ENCODE measurements around the gene AUTS2.

The AUTS2 gene

DNA sequence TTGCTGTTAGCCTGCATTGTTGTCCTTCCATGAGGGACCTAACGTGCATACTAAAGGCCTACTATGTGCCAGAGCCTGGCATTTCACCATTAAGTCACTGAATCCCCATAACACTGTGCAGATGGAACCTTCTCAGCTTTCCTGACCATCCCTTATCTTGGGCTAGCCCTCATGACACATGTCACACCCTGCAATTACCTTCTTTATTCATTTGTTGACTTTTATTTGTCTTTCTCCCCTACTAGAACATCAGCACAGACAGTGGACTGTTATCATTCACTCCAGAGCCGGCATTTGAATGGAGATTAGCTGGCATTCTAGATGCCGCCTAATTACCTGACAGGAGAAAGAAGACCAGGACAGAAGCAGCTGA, 1062.5 kb downstream of the AUTS2 start:
- DNase-seq = no peak

DNA sequence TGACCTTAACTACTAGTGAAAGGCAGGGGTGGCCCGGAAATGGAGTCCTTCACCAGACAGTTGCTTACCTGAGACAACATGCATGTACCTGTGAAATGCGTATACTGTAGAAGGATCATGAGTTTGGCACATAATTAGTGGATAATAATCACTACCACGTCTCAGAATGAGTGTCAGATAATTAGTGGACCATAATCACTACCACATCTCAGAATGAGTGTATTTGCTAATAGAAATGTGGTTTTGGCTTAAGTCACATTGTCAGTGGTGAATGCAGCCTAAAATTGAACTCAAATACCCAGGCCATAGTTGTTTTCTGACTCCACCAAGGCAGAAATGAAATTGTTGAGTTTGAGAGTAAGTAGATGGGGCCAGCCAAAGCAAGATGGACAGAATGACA, 1065.4 kb downstream of the AUTS2 start:
- DNase-seq = no peak

DNA sequence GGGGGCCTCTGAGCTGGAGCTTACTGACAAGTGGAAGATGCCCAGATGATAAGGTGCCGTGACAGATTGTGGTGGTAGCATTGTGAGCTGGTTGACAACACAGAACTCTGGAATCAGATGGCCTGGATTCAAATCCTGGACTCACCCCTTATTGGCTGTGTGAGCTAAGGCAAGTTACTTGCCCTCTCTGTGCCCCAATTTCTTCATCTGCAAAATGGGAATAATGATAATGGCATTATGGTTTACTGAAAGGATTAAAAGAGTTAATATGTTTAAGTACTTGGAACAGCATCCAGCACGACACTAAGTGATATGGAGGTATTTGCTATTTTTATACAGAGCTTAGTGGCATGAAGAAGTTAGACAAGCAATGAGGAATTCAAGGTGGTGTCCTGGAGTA, 1067.7 kb downstream of the AUTS2 start:
- DNase-seq = no peak

DNA sequence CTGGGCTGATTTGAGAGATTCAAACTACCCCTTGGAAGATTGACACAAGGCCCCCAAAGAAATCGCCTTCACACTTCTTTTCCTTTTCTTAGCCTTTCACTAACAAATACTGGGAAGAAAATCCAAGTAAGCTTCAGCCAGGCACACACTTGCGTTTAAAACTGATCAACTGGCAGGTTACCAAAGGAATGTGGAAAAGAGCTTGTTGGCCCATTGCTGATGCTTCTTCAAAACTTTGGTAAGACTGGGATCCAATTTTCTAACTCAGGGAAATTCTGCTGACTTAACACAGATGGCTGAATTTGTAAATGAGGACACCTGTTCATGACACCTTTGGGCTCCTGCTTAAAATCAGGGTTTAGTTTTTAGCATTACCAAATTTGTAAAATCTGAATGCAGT, 1069.1 kb downstream of the AUTS2 start:
- DNase-seq = no peak

DNA sequence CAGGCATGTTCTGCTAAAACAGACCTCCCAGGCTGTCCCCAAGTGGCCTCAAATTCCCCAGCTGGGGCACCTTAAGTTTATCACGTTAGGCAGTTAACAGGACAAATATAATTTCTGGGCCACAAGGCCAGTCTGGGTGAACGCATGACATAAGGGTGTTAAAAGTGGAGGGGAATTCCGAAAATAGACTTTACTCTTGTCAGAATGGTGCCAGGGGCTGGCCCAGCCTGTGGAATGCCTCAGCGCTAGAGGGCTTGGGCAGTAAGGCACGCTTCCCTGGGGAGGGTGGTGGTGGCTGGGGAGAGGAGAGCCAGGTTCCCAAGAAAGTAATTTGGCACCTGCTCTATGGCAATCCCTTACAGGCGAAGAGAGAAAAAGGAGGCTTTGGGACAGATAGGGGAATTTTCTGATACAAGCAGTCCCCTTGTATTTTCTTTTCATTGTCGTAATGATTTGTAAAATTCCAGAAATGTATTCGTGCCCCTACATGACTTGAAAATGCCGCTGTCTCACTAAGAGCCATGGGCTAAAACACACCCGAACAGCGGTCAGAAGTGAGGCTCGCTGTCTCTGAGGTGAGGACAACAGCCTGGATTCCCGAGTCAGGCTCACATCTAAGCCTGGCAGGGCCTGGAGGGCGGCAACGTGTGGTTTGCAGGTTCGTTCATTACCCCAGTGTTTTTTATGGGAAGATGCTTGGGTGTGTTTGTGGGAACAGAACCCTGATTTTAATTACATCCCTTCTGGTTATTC, 1070.5 kb downstream of the AUTS2 start:
- no peak for DNase-seq

DNA sequence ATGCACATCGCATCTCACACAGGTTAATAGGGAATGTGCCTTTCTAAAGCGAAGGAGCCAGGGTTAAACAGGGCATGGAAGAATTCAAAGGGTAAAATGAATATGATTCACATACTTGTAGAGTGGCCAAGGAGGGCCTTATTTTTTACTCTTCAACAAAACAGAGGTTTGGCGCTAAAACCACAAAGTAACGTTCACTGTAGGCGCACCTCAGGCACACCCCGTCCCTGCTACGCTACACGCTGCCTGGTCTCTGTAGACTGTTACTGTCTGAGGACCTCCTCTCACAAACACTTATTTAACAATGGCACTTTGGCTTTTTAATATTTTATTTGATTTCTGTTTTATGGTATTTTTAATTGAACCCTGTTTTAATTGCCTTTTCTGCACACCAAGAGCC, 1071.6 kb downstream of the AUTS2 start:
- DNase-seq = no peak

DNA sequence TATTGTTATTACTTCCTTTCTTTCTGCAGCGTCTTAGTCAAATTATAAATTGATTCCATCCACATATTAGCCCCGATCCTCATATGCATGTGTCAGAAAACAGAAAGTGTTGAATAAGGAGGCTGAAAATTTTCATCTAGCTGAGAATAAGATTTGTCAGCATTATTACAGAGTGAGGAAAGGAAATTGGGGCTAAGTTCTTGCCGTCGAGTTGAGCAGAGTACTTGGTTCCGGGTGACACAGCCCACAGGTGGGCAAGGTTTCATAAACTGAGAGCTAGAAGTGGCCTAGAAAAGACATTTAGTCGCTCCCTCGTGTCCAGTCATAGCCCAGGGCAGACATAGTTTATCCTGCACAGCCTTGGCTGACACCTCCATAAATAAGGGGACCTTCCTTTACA, 1072.0 kb downstream of the AUTS2 start:
- no peak for DNase-seq

DNA sequence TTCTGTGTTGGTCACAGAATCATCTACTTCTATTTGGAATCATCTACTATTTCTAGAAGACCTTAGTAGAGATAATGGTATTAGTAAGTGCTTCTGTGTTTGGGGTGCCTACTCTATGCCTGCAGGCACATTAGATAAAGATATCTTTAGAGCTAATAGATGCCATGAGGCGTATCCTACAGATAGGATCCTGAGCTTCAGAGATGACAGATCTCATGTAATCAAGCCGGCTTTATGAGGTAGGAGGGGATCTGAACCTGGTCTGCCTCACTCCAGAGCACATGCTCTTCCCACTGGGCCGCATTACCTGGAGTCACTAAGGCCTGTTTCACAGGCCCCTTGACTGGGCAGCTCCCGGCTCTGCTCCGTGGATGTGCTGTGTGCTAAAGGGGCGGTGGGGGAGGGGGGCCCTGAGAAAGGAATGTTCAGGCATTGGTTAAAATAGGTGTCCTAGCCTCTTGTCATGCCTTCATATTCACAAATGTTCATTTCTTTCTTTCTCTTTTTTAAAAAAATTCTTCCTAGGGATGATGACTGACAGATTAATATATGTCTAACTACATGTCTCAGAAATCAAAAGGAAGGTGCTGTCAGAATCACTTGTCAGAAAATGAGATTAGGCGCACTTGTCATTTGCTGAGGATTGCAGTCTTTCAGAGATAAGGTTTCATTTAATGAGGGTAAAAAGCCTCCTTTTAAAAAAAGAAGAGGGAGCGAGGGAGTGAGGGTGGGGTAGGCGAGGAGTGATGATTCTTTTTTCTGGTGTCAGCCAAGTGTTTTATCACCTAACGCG, 1075.7 kb downstream of the AUTS2 start:
- no peak for DNase-seq

DNA sequence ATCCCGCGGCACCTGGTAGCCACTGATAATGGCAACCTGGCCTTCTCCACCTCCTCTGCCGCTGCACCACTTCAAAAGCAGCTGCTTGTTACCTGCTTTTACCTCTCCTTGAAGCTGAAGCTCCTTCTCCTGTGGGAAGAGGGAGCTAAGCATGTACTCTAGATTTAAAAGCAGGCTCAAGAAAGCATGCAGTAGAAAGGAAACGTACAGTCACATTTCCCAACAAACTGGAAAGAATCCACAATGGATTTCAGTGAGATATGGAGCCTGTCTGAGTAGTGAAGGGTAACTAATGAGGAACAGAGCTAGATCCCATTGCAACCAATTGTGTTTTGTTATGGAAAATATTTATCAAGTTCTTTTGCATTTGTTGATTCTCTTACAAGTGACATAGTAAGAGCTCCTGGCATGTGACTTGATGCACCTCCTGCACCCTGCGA, 1076.3 kb downstream of the AUTS2 start:
- no peak for DNase-seq

DNA sequence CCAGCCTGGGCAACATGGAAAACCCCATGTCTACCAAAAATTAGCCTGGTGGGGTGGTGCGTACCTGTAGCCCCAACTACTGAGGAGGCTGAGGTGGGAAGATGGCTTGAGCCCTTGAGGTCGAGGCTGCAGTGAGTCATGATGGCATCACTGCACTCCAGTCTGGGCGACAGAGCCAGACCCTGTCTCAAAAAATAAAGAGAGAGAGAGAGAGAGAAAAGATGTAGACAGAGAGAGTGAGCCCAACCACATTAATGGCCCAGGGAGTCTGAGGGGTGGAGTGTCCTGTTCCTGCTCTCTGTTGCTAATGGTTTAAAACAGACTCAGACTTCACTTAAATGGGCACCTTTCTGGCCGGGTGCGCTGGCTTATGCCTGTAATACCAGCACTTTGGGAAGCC, 1078.0 kb downstream of the AUTS2 start:
- DNase-seq = no peak

DNA sequence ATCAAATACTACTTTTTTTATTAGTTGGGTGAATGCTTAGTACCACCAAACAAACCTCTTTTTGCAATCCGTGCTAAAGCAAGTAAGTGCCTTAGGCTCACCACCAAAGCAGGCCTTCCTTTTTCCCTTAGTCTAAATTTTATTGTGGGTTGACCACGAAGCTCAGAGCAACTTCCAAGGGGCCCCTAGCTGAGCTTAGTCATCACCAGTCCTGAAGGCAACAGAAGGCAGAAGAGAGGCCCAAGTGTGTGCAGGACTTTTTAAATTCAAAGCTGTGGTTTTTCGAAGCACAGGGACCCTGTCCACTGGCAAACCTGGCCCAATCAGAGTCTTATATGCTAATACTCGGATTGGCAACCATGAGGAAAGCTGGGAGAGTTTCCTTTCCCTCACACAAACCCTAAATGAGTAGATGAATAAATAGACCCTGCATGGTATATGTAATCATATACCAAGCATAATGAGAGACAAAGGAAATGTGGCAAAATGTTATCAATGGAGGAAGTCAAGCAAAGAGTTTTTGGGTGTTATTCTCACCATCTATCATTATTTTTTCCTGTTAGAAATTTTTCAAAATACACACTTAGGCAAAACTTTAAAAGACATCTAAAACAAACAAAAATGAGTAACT, 1080.5 kb downstream of the AUTS2 start:
- no peak for DNase-seq

DNA sequence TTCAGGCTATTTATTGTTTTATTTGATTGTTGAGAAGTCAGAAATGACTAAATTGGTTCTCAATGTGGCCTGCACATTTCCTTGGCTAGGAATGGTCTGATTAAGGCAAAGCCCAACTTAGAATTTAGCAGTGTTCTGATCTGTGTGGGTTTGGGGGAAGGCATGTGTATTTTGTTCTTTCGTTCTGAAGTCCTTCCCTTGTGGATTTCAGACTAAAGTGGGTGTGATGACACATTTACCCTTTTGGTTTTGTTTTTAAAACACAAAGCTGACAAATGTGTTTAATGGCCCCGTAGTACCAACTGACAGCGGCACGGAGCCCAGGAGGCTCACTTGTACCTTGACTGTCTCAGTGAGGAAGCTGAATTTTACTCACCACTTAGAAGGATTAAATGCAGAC, 1081.4 kb downstream of the AUTS2 start:
- no peak for DNase-seq

DNA sequence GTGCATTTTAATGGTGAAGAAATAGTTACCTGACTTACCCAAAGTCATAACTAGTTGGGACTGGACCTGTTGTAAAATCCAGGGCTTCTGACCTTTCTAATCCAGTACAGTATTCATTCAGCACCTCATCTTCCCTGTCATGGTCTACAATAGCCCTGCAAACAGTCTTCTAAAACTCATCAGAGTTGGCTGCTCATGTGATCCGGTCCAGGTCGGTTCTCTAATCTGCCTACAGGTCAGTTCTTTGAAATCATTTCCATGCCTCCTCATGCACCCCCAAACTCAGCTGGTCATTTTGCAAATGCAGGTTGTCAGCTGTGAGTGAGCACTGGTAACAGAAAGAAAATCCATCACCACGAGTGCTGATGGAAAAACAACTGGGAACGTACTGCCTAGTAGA, 1082.0 kb downstream of the AUTS2 start:
- no peak for DNase-seq

DNA sequence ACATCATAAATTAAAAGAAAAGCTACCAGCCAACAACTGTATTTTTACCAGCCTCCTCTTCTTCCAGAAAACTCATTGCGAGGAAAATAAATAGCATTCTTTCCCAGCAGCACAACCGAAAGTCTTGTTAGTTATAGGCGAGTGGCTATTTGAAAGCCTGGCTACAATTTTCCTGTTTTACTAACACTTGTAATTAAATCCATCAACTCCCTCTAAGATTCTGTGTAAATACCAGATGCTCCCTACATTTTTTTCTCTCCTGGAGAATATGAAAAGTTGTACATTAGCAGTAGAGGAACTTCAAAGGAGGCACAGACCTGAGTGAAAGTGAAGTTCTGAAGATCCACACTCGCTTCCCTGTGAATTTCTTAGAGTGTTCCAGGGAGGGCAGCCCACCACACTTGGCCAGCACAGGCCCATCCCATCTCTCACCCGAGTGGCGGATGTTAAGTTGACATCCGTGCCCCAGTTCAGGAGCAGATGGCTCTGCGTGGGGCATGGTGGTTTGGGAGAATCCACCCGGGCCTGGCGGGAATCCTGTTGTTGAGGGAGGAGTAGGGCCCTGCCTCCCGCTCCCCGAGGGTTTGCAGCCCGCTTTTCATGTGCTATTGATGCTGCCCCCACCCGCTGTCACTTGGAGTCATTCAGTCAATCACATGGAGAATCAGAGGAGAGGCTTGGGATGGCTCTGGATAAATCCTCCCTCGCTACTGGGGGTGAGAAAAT, 1082.6 kb downstream of the AUTS2 start:
- no peak for DNase-seq

DNA sequence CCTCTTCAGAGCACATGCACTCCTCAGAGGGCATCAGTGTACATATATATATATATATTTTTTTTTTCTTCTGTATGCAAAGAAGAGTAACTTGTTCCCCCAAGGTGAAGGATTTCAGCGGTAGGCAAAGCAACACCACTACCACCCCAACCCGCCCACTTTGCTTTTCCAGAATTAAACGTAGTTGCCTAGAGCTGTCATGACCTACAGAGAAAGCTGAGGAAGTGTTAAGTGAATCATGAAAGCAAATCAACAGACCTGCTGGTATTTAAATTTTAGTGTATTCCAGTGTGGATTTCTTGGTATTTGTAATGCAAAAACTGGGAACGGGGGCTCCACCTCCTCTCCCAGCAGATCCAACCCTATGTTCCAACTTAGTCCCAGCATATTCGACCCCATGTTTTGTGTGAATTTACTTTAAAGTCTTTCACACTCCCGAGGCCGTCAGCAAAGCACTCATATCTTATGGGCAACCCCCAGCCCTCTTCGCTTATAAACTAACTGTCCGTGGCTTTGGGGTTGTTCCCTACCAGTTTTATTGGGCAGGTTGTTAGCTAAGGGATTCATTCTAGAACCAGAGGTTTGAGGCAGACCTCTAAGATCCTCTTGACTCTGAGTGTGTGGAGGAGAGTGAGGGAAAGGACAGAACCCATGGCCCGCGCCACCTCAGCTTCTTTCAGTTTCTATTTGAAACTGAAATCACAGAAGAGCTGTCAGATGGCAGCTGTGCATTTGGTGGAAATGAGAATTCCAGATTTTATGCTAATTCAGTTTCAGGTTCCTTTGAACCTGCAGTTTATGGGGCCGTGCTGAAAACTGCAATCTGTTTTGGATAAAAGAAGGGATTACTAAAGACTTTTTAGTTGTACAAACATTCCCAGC, 1083.4 kb downstream of the AUTS2 start:
- DNase-seq = no peak

DNA sequence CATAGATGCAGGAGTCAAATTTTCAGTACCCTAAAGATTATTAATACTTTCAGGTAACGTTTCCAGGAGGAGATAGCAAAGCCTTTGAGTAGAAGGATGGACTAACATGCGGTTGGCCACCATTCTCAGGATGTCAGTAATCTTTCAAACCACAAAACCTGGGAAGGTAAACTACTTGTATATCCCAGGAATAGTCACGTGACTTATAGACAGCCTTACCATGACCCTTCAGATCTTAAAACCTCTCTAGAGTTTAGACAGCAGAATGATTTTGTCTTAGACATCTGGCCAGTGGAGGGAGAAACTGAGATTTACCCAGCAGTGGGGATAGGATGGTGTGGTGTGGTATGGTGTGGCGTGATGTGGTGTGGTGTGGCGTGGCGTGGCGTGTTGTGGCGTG, 1085.9 kb downstream of the AUTS2 start:
- no peak for DNase-seq

DNA sequence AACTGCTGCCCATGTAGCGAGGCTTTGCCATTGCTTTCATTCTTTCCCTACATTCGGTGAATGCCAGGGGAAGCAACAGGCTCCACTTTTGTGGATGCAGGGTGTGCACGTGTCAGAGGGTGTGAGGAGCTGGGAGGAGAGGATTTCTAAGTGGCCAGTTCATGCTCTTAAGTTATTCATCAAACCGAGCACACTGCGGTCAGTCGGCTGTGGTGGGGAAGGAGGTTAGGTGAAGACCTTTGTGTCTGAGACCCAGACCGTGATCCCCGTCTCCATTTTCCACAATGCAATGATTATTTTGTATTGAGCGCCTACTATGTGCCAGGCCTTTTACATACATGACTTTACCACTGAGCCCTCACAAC, 1095.0 kb downstream of the AUTS2 start:
- no peak for DNase-seq

DNA sequence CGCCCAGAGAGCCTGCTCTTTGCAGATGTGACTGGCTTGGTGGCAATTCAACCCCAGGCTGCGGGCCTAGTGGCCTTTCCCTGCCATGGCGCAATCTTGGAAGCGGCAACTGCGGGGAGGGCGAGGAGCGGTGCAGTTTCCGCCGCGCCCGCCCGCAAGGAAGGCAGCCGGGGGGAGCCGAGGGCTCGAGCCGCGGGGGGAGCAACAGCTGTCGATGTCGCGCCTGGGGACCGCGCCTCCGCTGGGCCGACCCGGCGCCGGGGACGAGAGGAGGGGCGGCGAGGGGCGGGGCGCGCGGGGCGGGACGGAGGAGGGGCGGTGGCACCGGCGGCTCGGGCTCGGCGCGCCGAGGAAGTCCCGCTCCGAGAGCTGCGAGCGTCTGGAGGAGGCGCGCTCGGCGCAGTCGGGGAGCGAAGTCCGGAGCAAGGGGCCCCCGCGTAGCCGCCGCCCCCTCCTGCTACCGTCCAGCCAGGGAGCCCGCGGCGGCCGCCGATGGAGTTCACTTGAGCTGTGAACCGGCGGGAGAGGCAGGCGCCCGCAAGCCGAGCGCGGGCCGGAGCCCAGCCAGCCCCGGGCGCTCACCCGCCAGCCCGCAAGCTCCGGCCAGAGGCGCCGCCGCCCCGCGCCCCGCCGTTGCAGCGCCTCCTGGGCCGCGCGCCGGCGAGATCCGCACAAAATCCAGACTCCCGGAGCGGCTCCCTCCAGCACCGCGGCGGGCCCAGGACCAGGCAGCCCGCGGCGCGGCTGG, 1095.6 kb downstream of the AUTS2 start:
- peak; percentile 11 to 20 for DNase-seq

DNA sequence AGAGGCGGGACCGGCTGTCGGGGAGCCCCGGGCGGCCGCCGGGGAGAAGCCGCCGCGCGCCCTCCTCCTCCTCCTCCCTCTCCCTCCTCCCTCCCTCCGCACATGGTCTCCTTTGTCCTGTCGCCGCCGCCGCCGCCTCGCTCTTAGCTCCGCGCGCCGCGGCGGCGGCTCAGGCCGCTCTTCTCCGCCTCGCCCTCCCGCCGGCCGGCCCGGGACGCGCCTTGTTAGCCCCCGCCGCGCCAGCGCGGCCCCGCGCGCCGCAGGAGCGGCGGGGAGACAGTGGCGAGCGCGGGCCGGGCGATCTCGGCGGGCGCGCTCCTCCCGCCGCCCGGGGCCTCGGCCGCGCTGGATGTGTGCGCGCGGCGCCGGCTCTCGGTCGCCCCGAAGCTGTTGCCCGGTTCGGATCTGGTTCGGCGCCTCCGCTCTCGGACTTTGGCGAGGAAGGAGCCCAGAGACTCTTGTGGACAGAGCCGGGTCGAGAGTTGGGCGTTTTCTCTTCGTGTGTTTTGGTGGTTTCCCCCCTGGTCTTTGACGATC, 1096.2 kb downstream of the AUTS2 start:
- DNase-seq = no peak

DNA sequence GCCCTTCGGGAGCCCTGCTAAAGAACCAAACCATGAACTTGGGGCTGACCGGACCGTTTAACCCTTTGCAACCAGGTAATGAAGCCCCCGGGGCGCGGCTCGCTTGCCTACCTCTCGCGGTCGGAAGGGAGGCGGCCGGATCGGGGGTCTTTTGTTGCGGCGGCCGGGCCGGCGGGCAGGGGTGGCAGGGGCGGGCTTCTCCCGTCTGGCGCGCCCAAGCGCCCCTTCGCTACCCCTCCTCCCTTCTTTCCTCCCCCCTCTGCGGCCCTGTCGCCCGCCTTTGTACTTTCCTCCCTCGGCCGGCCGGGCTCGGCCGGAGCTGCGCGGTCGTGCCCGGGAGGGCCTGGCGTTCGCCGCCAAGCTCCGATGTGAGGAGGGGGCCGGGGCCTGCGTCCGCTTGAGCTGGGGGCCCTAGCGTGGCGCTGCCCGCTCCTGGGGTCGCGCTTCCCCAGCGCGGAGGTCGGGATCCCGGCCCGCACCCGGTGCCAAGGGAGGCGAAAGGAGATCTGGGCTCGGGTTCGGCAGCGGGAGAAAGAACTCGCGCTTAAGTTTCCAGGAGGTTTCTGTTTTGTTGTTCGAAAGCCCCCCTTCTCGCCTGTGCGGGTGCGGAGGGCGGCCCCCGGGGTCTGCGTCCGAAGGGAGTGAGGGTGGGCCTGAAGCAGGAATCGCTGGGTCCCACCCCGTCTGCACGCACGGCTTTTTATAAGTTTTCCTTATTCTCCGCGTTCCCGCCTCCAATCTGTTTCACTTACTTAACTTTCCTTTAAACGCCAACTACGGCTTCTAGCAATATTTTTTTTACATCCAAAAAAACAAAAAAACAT, 1096.9 kb downstream of the AUTS2 start:
- DNase-seq = no peak

DNA sequence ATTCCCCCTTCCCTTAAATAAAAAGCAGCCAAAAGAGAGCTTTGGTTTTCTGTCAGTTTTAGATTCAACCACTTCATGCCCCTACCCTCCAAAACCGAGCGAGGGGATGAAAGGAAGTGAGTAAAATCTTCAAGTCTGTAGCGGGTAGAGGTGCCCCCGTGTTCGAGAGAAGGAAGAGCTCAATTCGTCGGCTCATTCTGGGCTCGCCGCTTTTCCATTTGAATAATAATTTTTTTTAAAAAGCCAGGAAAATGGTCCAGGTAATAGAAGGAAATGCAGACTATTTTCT, 1097.5 kb downstream of the AUTS2 start:
- DNase-seq = no peak

All from inflammatory macrophage treated with lipopolysaccharide for 1 hour (primary cell).